Neural crest cell (in vitro differentiated cells): ENCODE data around the gene ERMAP. TPM values are rescaled to one million over a fixed set of nuclear protein-coding genes. Genes with fewer than 3 reads are reported as not detected.
"Not testable (repeated sequence)": the region's sequence is repeated elsewhere in the genome, so short reads cannot be mapped to it uniquely, and the experiment has no call there.

Experiments
- DNase-seq: peaks from one replicate; pipeline ENCODE4 v3.0.0; 2021; ENCODE audit warnings: low read depth, mixed read lengths, low spot score
- H3K27ac Mint-ChIP-seq: one replicate; pipeline ENCODE4 v1.8.0; 2021; ENCODE audit warnings: mild to moderate bottlenecking, mixed read lengths; ENCODE audit not compliant: unreplicated experiment
- H3K27me3 Mint-ChIP-seq: 2 replicates; pipeline ENCODE4 v1.8.0; 2021; ENCODE audit warnings: low read depth, mild to moderate bottlenecking, mixed read lengths
- H3K36me3 Mint-ChIP-seq: 2 replicates; pipeline ENCODE4 v1.8.0; 2021; ENCODE audit warnings: low read depth, mild to moderate bottlenecking, mixed read lengths
- H3K4me1 Mint-ChIP-seq: 2 replicates; pipeline ENCODE4 v1.8.0; 2021; ENCODE audit warnings: mixed read lengths
- H3K4me3 Mint-ChIP-seq: one replicate; pipeline ENCODE4 v1.8.0; 2021; ENCODE audit warnings: mild to moderate bottlenecking, mixed read lengths
- H3K9me3 Mint-ChIP-seq: 2 replicates; pipeline ENCODE4 v1.8.0; 2021; ENCODE audit warnings: mixed read lengths
- total RNA-seq: library from RNA; stranded (reverse); gene quantifications from 2 replicates; pipeline ENCODE4 v1.2.1, GENCODE V29; 2021
- TF ChIP-seq, protein P1 (sequence below): fragments of 200-600 bp; sonication (generic); conservative IDR thresholded peaks from 2 replicates; pipeline ENCODE4 v1.5.0; 2021; ENCODE audit warnings: antibody characterized with exemption, mild to moderate bottlenecking

ERMAP gene
- total RNA-seq, 1 donor from 2014 or later, result 8.8 TPM

DNA sequence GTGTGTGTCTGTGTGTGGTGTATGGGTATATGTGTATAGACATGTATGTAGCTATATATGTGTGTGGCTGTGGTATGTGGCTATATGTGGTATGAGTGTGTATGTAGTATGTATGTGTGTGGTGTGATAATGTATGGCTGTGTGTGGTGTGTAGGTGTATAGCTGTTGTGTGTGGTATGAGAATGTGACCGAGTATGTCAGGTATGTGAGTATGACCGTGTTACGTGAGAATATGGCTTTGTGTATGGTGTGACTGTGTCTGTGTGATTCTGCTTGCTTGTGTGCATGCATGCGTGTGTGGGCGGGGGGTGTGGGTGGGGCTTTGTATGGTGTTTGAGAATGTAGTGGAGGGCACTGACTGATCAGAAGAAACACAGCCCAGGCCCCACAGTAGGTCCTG, 33.0 kb downstream of the ERMAP start:
- Mint-ChIP-seq H3K4me3 (peak overlapping the region; percentile 2), H3K27ac (no peak overlapping the region), H3K36me3 (peaks cover 42% of the 10 kb centered on the region), H3K9me3 (peaks cover 7% of the 10 kb centered on the region), H3K27me3 (no peaks in the 10 kb centered on the region), H3K4me1 (peaks cover 35% of the 10 kb centered on the region)
- no peak for DNase-seq
- TF ChIP-seq, protein P1, sequence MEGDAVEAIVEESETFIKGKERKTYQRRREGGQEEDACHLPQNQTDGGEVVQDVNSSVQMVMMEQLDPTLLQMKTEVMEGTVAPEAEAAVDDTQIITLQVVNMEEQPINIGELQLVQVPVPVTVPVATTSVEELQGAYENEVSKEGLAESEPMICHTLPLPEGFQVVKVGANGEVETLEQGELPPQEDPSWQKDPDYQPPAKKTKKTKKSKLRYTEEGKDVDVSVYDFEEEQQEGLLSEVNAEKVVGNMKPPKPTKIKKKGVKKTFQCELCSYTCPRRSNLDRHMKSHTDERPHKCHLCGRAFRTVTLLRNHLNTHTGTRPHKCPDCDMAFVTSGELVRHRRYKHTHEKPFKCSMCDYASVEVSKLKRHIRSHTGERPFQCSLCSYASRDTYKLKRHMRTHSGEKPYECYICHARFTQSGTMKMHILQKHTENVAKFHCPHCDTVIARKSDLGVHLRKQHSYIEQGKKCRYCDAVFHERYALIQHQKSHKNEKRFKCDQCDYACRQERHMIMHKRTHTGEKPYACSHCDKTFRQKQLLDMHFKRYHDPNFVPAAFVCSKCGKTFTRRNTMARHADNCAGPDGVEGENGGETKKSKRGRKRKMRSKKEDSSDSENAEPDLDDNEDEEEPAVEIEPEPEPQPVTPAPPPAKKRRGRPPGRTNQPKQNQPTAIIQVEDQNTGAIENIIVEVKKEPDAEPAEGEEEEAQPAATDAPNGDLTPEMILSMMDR, result no peak

GRCh38 chr1:42851420-42851819, 34.5 kb downstream of the ERMAP start:
- H3K36me3 Mint-ChIP-seq, result peaks cover 50% of the 10 kb centered on the region

GRCh38 chr1:42851960-42852607, 35.2 kb downstream of the ERMAP start:
- no peak for DNase-seq
- H3K27ac Mint-ChIP-seq, result no peak overlapping the region
- H3K9me3 Mint-ChIP-seq, result peaks cover 18% of the 10 kb centered on the region
- no peaks in the 10 kb centered on the region for H3K27me3 Mint-ChIP-seq
- TF ChIP-seq, protein P1, result no peak
- peaks cover 56% of the 10 kb centered on the region for H3K36me3 Mint-ChIP-seq
- H3K4me3 Mint-ChIP-seq, result no peak overlapping the region
- H3K4me1 Mint-ChIP-seq, result peaks cover 25% of the 10 kb centered on the region

More at GRCh38 chr1:42851420-42851819, 34.5 kb downstream of the ERMAP start:
- no peak for DNase-seq
- Mint-ChIP-seq H3K9me3 (peaks cover 14% of the 10 kb centered on the region), H3K4me1 (peaks cover 28% of the 10 kb centered on the region), H3K27me3 (no peaks in the 10 kb centered on the region), H3K4me3 (peak overlapping the region; percentile 27), H3K27ac (no peak overlapping the region)
- TF ChIP-seq, protein P1, result no peak

GRCh38 chr1:42852608-42852980, 35.7 kb downstream of the ERMAP start:
- Mint-ChIP-seq H3K4me3 (no peak overlapping the region), H3K9me3 (peaks cover 23% of the 10 kb centered on the region), H3K27ac (no peak overlapping the region), H3K4me1 (peaks cover 20% of the 10 kb centered on the region), H3K27me3 (no peaks in the 10 kb centered on the region), H3K36me3 (peaks cover 61% of the 10 kb centered on the region)
- DNase-seq, result no peak
- TF ChIP-seq, protein P1, result no peak

- DNase-seq, result no peak
- no peak overlapping the region for H3K27ac Mint-ChIP-seq
- TF ChIP-seq, protein P1, result no peak
- peaks cover 13% of the 10 kb centered on the region for H3K4me1 Mint-ChIP-seq
- peaks cover 30% of the 10 kb centered on the region for H3K9me3 Mint-ChIP-seq
- peak overlapping the region; percentile 18 for H3K4me3 Mint-ChIP-seq
- peaks cover 68% of the 10 kb centered on the region for H3K36me3 Mint-ChIP-seq
- no peaks in the 10 kb centered on the region for H3K27me3 Mint-ChIP-seq
These were observed 36.4 kb downstream of the ERMAP start for GRCh38 chr1:42853116-42853884.

DNA sequence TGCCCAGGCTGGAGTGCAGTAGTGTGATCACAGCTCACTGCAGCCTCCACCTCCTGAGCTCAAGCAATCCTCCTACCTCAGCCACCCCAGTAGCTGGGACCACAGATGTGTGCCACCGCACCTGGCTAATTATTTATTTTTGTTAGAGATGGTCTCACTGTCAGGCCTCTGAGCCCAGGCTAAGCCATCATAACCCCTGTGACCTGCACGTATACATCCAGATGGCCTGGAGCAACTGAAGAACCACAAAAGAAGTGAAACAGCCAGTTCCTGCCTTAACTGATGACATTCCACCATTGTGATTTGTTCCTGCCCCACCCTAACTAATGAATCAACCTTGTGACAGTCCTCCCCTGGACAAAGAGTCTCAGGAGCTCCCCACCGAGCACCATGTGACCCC, 39.6 kb downstream of the ERMAP start:
- not testable (repeated sequence) for H3K27ac Mint-ChIP-seq, H3K27me3 Mint-ChIP-seq, H3K4me3 Mint-ChIP-seq, DNase-seq, H3K4me1 Mint-ChIP-seq
- peaks cover 48% of the 10 kb centered on the region for H3K9me3 Mint-ChIP-seq
- peaks cover 70% of the 10 kb centered on the region for H3K36me3 Mint-ChIP-seq

GRCh38 chr1:42859366-42859765, 42.4 kb downstream of the ERMAP start:
- peaks cover 48% of the 10 kb centered on the region for H3K9me3 Mint-ChIP-seq
- DNase-seq, H3K27ac Mint-ChIP-seq, H3K4me1 Mint-ChIP-seq, H3K4me3 Mint-ChIP-seq: not testable (repeated sequence)
- H3K36me3 Mint-ChIP-seq, result peaks cover 53% of the 10 kb centered on the region
- H3K27me3 Mint-ChIP-seq, result peaks cover 12% of the 10 kb centered on the region
